ENCODE data around the gene PFDN6. TPM values are rescaled to one million over a fixed set of nuclear protein-coding genes. Genes with fewer than 3 reads are reported as not detected.

PFDN6 gene
- total and polyA plus RNA-seq, 9 of the 15 experiments (the other 6 are each of a cell fraction or from before 2014, with no cell fraction given), result 6.8 to 475 (median 216) TPM

DNA sequence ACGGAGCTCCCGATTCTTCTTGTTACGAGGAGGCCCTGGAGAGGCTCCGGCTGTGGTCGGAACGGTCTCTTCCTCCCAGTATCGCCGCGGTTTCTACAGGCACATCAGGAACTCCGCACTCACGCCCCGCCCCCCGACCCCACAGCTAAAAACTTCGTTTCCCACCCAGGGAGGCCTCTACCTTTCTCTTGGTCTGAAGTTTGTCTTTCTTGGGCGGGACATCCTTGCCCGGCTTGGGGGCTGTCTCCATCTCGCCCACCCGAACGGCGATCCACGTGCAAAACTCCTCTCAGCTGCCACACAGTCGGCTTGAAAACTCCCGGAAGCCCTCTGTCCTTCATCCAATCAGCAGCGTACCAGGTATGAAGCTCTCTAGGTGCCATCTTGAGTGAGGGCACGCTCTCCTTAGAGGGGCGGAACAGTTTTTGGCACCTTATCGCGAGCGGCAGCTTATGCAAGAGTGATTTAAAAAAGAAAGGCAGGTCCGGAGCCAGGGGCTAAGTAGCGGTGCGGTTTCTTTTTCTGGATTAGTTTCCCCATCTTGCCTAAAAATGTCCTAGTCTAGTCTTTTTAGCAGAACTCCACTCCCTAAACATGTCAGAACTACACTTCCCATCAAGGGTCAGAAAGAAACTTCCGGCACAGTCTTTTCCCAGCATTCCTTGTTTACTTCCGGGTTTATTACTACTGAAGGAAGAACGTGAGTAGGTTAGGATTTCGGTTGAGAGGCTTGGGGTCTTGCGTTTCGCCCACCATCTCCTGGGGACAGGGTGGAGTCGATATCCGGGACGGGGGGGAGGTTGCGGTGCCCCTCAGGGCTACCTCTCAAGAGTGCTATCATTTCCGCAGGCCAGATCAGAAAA, at the start of gene PFDN6, which contains the start of gene WDR46 (continued):
- TF ChIP-seq, protein P1, sequence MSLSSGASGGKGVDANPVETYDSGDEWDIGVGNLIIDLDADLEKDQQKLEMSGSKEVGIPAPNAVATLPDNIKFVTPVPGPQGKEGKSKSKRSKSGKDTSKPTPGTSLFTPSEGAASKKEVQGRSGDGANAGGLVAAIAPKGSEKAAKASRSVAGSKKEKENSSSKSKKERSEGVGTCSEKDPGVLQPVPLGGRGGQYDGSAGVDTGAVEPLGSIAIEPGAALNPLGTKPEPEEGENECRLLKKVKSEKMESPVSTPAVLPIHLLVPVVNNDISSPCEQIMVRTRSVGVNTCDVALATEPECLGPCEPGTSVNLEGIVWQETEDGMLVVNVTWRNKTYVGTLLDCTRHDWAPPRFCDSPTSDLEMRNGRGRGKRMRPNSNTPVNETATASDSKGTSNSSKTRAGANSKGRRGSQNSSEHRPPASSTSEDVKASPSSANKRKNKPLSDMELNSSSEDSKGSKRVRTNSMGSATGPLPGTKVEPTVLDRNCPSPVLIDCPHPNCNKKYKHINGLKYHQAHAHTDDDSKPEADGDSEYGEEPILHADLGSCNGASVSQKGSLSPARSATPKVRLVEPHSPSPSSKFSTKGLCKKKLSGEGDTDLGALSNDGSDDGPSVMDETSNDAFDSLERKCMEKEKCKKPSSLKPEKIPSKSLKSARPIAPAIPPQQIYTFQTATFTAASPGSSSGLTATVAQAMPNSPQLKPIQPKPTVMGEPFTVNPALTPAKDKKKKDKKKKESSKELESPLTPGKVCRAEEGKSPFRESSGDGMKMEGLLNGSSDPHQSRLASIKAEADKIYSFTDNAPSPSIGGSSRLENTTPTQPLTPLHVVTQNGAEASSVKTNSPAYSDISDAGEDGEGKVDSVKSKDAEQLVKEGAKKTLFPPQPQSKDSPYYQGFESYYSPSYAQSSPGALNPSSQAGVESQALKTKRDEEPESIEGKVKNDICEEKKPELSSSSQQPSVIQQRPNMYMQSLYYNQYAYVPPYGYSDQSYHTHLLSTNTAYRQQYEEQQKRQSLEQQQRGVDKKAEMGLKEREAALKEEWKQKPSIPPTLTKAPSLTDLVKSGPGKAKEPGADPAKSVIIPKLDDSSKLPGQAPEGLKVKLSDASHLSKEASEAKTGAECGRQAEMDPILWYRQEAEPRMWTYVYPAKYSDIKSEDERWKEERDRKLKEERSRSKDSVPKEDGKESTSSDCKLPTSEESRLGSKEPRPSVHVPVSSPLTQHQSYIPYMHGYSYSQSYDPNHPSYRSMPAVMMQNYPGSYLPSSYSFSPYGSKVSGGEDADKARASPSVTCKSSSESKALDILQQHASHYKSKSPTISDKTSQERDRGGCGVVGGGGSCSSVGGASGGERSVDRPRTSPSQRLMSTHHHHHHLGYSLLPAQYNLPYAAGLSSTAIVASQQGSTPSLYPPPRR (CRISPR knock-in tag; IDR thresholded peaks at IDR 0.05; ENCODE audit: borderline replicate concordance), result no peak
- peak; percentile 77 for TF ChIP-seq POLR2AphosphoS5 (IDR thresholded peaks at IDR 0.05; ENCODE audit: control insufficient read depth, insufficient read depth, low read depth, low read length)
- TF ChIP-seq HDAC1 (IDR thresholded peaks at IDR 0.05), result peak; percentile 92 to 100; a peak in 3 of 4 replicates
- TF ChIP-seq SIN3A (IDR thresholded peaks at IDR 0.05; ENCODE audit: borderline replicate concordance in 2 of 2, control insufficient read depth in 1 of 2, low read depth in 2 of 2, low read length in 2 of 2), result peak; percentile 97 to 99
- peak; percentile 78 for TF ChIP-seq RBBP5 (IDR thresholded peaks at IDR 0.05; ENCODE audit: borderline replicate concordance, insufficient read depth, low read length, poor library complexity, severe bottlenecking)
- TF ChIP-seq, protein P2, sequence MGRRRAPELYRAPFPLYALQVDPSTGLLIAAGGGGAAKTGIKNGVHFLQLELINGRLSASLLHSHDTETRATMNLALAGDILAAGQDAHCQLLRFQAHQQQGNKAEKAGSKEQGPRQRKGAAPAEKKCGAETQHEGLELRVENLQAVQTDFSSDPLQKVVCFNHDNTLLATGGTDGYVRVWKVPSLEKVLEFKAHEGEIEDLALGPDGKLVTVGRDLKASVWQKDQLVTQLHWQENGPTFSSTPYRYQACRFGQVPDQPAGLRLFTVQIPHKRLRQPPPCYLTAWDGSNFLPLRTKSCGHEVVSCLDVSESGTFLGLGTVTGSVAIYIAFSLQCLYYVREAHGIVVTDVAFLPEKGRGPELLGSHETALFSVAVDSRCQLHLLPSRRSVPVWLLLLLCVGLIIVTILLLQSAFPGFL (CRISPR knock-in tag; IDR thresholded peaks at IDR 0.05), result 0 out of 2 replicates have a peak, but pooled peaks have one; percentile 80
- TF ChIP-seq, protein P3, sequence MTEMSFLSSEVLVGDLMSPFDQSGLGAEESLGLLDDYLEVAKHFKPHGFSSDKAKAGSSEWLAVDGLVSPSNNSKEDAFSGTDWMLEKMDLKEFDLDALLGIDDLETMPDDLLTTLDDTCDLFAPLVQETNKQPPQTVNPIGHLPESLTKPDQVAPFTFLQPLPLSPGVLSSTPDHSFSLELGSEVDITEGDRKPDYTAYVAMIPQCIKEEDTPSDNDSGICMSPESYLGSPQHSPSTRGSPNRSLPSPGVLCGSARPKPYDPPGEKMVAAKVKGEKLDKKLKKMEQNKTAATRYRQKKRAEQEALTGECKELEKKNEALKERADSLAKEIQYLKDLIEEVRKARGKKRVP (CRISPR knock-in tag; IDR thresholded peaks at IDR 0.05), result 0 out of 2 replicates have a peak, but pooled peaks have one; percentile 43
- TF ChIP-seq CEBPG (CRISPR knock-in tag; IDR thresholded peaks at IDR 0.05), result peak; percentile 81
- TF ChIP-seq CEBPG (tag; conservative IDR thresholded peaks at IDR 0.05 in 1 of 2, IDR thresholded peaks at IDR 0.05 in 1 of 2), result peak in 1 of 2 experiments; percentile 74; a peak in 2 of 4 replicates
- TF ChIP-seq CAMTA2 (CRISPR knock-in tag; conservative IDR thresholded peaks at IDR 0.05), result no peak
- no peak for TF ChIP-seq FIP1L1 (IDR thresholded peaks at IDR 0.05; ENCODE audit: low read depth, low read length, poor library complexity, severe bottlenecking)
- TF ChIP-seq ZNF408 (CRISPR knock-in tag; IDR thresholded peaks at IDR 0.05; ENCODE audit: low read depth), result no peak
- TF ChIP-seq ASH1L (IDR thresholded peaks at IDR 0.05; ENCODE audit: borderline replicate concordance, low read depth, partially characterized antibody), result peak; percentile 90
- TF ChIP-seq, protein P4, sequence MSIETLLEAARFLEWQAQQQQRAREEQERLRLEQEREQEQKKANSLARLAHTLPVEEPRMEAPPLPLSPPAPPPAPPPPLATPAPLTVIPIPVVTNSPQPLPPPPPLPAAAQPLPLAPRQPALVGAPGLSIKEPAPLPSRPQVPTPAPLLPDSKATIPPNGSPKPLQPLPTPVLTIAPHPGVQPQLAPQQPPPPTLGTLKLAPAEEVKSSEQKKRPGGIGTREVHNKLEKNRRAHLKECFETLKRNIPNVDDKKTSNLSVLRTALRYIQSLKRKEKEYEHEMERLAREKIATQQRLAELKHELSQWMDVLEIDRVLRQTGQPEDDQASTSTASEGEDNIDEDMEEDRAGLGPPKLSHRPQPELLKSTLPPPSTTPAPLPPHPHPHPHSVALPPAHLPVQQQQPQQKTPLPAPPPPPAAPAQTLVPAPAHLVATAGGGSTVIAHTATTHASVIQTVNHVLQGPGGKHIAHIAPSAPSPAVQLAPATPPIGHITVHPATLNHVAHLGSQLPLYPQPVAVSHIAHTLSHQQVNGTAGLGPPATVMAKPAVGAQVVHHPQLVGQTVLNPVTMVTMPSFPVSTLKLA (conservative IDR thresholded peaks at IDR 0.05), result peak; percentile 98 to 99
- peak; percentile 98 for TF ChIP-seq HDAC2 (IDR thresholded peaks at IDR 0.05)
- TF ChIP-seq ZNF668 (CRISPR knock-in tag; IDR thresholded peaks at IDR 0.05), result 0 out of 2 replicates have a peak, but pooled peaks have one; percentile 53
- peak; percentile 54 for TF ChIP-seq TBP (optimal IDR thresholded peaks at IDR 0.05; ENCODE audit: low read depth, low read length)

All from K562 (cell line).